Measurements from ENCODE around the gene IFNGR2.
"Not testable (repeated sequence)": the region's sequence is repeated elsewhere in the genome, so short reads cannot be mapped to it uniquely, and the experiment has no call there.

Gene IFNGR2

DNA sequence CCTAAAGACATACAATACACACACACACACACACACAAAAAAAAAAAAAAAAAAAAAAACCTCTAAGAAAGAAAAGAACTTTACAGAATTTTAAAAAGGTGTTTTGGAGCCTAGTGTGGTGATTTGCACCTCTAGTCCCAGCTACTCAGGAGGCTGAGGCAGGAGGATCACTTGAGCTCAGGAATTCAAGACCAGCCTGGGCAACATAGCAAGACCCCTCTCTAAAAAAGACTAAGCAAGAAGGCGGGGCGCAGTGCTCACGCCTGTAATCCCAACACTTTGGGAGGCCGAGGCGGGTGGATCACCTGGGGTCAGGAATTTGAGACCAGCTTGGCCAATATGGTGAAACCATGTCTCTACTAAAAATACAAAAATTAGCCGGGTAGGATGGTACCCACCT lies 43.4 kb downstream of the IFNGR2 start:
- H3K27me3 Mint-ChIP-seq, H3K4me3 Mint-ChIP-seq, H3K27ac Mint-ChIP-seq, H3K9me3 Mint-ChIP-seq: not testable (repeated sequence)
- peaks cover 41% of the 10 kb centered on the region for H3K36me3 Mint-ChIP-seq (ENCODE audit: low read depth)
- H3K4me1 Mint-ChIP-seq (ENCODE audit: low read depth): peaks cover 19% of the 10 kb centered on the region
- intact Hi-C loops (cut with micrococcal nuclease): loop anchor here (10.0 kb wide), 2 partner anchors 202 to 452 kb away; no protein-coding TSS in a partner anchor

DNA sequence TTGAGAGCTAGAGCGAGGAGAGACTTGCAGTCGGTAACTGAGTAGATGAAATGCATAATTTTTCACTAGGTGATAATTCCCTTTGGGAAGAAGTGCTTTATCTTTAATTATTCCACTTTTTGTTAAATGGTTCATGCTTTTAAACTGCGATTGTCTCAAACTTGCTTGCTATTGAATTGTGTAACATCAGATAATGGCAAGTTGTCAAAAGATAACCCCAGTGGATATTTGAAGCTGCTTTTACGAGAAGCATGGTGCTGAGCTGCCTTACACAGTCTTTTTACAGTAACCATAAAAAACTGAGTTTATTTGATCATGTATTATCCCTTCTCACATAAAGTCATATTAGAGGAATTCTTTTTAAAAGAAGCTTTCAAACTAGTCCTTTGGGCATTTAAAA lies 46.4 kb downstream of the IFNGR2 start:
- Mint-ChIP-seq H3K4me1 (ENCODE audit: low read depth) (peaks cover 5% of the 10 kb centered on the region), H3K36me3 (ENCODE audit: low read depth) (peaks cover 46% of the 10 kb centered on the region), H3K9me3 (no peaks in the 10 kb centered on the region), H3K27me3 (no peaks in the 10 kb centered on the region), H3K27ac (no peak overlapping the region), H3K4me3 (no peak overlapping the region)
- intact Hi-C loops (cut with micrococcal nuclease): loop anchor here (10.0 kb wide), 2 partner anchors 205 to 455 kb away; no protein-coding TSS in a partner anchor

DNA sequence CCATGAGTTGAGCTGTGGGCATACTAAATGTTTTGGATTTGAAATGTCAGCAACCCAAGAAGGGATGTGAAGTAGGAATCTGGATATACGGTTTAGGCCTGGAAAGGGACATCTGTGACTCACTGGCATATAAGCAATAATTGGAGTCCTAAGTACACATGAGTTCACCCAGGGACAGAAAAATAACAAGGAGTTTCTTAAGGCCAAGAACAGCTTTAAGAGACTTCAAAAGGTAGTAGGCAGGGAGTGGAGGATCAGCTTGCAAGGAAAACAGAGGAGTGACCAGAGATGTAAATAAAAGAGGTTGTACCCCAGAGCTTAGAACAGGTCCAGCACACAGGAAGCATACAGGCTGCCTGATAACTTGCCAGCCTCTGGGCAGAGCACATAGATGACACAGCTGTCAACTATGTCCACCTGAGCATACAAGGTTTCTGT lies 48.4 kb downstream of the IFNGR2 start:
- intact Hi-C loops (cut with micrococcal nuclease): no loop called here
- Mint-ChIP-seq H3K27ac (no peak overlapping the region), H3K36me3 (ENCODE audit: low read depth) (peaks cover 41% of the 10 kb centered on the region), H3K27me3 (no peaks in the 10 kb centered on the region), H3K4me3 (no peak overlapping the region), H3K4me1 (ENCODE audit: low read depth) (no peaks in the 10 kb centered on the region), H3K9me3 (no peaks in the 10 kb centered on the region)

GRCh38 chr21:33452362-33452761 lies 49.1 kb downstream of the IFNGR2 start:
- Mint-ChIP-seq H3K9me3 (no peaks in the 10 kb centered on the region), H3K4me3 (no peak overlapping the region), H3K4me1 (ENCODE audit: low read depth) (no peaks in the 10 kb centered on the region), H3K27me3 (no peaks in the 10 kb centered on the region), H3K36me3 (ENCODE audit: low read depth) (peaks cover 43% of the 10 kb centered on the region), H3K27ac (no peak overlapping the region)
- intact Hi-C loops (cut with micrococcal nuclease): no loop called here

DNA sequence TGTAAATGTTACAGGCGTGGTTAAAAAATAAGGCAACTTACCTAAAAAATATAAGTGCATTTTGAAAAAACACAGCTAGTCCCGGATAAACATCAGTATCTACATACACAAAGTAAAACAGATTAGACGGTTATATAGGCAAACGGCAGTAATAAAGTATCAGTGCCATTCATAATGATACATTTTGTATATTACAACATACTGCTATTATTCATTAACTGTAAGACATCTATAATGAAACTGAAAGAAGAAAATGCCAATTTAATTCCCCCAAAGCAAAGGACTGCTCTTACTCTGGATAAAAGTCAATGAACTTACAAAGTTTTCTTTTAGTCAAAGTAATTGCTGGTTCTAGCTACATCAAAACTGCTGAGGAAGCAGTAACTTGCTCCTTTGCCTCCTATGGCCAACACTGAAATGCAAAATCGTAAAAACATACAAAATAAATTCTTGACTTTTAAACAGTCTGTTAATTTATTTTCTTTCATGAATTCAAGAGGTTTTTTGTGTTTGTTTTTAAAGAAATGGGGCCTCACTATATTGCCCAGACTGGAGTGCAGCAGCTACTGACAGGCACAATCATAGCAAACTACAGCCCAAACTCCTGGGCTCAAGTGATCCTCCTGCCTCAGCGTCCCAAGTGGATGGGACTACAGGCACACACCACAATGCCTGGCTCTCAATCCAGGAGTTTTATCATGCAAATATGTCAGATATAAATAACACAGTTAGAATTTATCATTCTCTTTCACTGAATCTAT lies 52.7 kb downstream of the IFNGR2 start:
- no peaks in the 10 kb centered on the region for H3K9me3 Mint-ChIP-seq
- no peaks in the 10 kb centered on the region for H3K27me3 Mint-ChIP-seq
- no peak overlapping the region for H3K27ac Mint-ChIP-seq
- intact Hi-C loops (cut with micrococcal nuclease): no loop called here
- no peaks in the 10 kb centered on the region for H3K4me1 Mint-ChIP-seq (ENCODE audit: low read depth)
- no peak overlapping the region for H3K4me3 Mint-ChIP-seq
- H3K36me3 Mint-ChIP-seq (ENCODE audit: low read depth): peaks cover 54% of the 10 kb centered on the region

DNA sequence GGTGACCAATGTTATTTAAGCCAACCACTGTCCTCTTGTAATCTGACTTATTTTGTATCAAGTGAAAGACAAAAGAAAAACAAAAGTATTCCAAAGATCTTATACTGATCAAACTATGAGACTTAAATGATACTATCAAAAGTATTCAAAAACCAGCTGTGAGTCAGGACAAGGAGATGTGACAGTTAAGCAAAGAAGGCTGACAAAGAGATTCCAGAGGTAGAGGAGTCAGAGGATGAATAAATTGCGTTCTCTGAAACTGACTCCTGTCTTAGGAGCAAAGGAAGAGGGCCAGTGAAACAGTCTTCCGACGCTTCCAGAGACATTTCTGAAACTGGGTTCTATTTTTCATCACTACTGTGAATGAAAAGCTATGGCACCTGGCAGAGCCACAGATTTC lies 55.6 kb downstream of the IFNGR2 start:
- no peaks in the 10 kb centered on the region for H3K4me1 Mint-ChIP-seq (ENCODE audit: low read depth)
- H3K36me3 Mint-ChIP-seq (ENCODE audit: low read depth): peaks cover 45% of the 10 kb centered on the region
- H3K27me3 Mint-ChIP-seq: no peaks in the 10 kb centered on the region
- no peaks in the 10 kb centered on the region for H3K9me3 Mint-ChIP-seq
- no peak overlapping the region for H3K27ac Mint-ChIP-seq
- intact Hi-C loops (cut with micrococcal nuclease): no loop called here
- no peak overlapping the region for H3K4me3 Mint-ChIP-seq

DNA sequence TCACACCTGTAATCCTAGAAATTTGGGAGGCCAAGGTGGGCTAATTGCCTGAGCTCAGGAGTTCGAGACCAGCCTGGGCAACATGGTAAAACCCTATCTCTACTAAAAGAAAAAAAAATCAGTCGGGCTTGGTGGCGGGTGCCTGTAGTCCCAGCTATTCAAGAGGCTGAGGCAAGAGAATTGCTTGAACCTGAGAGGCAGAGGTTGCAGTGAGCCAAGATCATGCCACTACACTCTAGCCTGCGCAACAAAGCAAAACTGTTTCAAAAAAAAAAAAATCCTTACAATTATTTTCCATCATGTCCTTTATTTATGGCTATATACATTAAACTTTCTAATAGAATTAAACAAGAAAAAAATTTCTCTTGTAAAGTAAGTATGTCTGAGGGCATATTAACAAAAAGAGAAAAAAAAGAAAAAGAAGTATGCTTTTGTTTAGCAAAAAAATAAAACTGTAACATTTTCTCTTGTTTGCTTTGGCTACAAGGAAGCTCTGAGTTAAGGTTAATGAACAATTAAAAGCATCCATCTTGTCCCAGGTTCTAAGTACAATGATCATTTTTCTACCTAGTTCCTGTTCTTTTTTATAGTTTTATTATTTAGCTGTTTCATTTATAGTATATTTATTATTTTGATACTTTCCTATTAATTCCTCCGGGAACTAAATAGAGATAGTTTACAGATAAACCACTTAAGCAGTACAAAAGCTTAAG lies 58.5 kb downstream of the IFNGR2 start:
- peaks cover 49% of the 10 kb centered on the region for H3K36me3 Mint-ChIP-seq (ENCODE audit: low read depth)
- no peaks in the 10 kb centered on the region for H3K9me3 Mint-ChIP-seq
- intact Hi-C loops (cut with micrococcal nuclease): no loop called here
- H3K4me1 Mint-ChIP-seq (ENCODE audit: low read depth): no peaks in the 10 kb centered on the region
- no peaks in the 10 kb centered on the region for H3K27me3 Mint-ChIP-seq
- H3K4me3 Mint-ChIP-seq: no peak overlapping the region
- H3K27ac Mint-ChIP-seq: no peak overlapping the region

DNA sequence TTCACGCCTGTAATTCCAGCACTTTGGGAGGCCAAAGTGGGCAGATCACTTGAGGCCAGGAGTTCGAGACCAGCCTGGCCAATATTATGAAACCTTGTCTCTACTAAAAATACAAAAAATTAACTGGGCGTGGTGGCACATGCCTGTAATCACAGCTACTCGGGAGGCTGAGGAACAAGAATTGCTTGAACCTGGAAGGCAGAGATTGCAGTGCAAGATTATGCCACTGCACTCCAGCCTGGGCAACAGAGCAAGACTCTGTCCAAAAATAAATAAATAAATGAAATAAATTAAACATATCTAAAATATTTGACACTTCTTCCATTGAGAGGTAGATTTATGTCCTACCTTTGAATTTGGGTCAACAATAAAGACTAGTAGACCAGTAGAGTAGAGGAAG lies 66.0 kb downstream of the IFNGR2 start:
- H3K27ac Mint-ChIP-seq; H3K27me3 Mint-ChIP-seq; H3K36me3 Mint-ChIP-seq (ENCODE audit: low read depth); H3K4me1 Mint-ChIP-seq (ENCODE audit: low read depth); H3K9me3 Mint-ChIP-seq; H3K4me3 Mint-ChIP-seq; intact Hi-C loops (cut with micrococcal nuclease): not testable (repeated sequence)

DNA sequence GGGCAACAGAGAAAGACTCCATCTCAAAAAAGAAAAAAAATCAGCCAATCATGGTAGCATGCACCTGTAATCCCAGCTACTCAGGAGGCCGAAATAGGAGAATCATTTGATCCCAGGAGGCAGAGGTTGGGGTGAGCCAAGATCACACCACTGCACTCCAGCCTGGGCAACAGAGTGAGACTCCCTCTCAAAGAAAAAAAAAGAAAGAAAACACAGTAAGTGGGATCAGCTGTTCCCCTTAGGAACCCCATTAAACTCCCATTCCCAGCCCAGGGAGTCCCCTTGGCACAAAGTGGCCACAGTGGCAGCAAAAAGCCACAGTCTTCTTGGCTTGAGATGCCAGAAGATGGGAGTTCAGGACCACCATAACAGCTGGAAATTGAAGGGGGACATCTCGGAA lies 67.5 kb downstream of the IFNGR2 start:
- H3K9me3 Mint-ChIP-seq: no peaks in the 10 kb centered on the region
- no peaks in the 10 kb centered on the region for H3K27me3 Mint-ChIP-seq
- H3K27ac Mint-ChIP-seq: no peak overlapping the region
- intact Hi-C loops (cut with micrococcal nuclease): no loop called here
- H3K4me1 Mint-ChIP-seq (ENCODE audit: low read depth): no peaks in the 10 kb centered on the region
- H3K4me3 Mint-ChIP-seq: no peak overlapping the region
- peaks cover 9% of the 10 kb centered on the region for H3K36me3 Mint-ChIP-seq (ENCODE audit: low read depth)

DNA sequence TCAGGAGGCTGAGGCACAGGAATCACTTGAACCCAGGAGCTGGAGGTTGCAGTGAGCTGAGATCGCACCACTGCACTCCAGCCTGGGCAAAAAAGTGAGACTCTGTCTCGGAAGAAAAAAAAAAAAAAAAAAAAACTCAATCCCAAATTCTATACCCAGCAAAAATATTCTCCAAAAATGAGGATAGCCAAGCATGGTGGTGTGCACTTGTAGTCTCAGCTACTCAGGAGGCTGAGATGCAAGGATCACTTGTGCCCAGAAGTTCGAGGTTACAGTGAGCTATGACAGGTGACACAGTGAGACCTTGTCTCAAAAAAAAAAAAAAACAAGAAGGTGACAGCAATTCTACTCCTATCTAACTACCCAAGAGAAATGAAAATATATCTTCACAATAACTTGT lies 70.1 kb downstream of the IFNGR2 start:
- Mint-ChIP-seq H3K27me3 (no peaks in the 10 kb centered on the region), H3K9me3 (no peaks in the 10 kb centered on the region), H3K4me3 (no peak overlapping the region), H3K27ac (no peak overlapping the region), H3K36me3 (ENCODE audit: low read depth) (no peaks in the 10 kb centered on the region), H3K4me1 (ENCODE audit: low read depth) (peaks cover 4% of the 10 kb centered on the region)
- intact Hi-C loops (cut with micrococcal nuclease): no loop called here

DNA sequence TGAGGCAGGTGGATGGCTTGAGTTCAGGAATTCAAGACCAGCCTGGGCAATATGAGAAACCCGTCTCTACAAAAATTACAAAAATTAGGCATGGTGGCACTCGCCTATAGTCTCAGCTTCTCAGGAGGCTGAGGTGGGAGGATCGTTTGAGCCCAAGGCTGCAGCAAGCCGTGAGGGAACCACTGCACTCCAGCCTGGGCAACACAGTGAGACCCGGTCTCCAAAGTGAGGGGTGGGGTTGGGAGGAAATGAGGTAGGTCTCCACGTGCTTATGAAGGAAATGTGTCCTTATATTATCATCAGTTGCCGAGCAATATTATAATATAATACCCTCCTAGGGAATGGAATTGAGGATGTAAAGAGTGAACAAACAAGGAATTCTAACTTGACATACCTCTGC lies 73.9 kb downstream of the IFNGR2 start:
- peaks cover 24% of the 10 kb centered on the region for H3K4me1 Mint-ChIP-seq (ENCODE audit: low read depth)
- H3K36me3 Mint-ChIP-seq (ENCODE audit: low read depth): peaks cover 16% of the 10 kb centered on the region
- no peaks in the 10 kb centered on the region for H3K27me3 Mint-ChIP-seq
- intact Hi-C loops (cut with micrococcal nuclease): no loop called here
- H3K9me3 Mint-ChIP-seq: no peaks in the 10 kb centered on the region
- no peak overlapping the region for H3K4me3 Mint-ChIP-seq
- no peak overlapping the region for H3K27ac Mint-ChIP-seq

GRCh38 chr21:33478182-33478581 lies 75.0 kb downstream of the IFNGR2 start:
- no peaks in the 10 kb centered on the region for H3K27me3 Mint-ChIP-seq

GRCh38 chr21:33478935-33479678 lies 75.9 kb downstream of the IFNGR2 start:
- Mint-ChIP-seq H3K9me3 (no peaks in the 10 kb centered on the region), H3K27me3 (no peaks in the 10 kb centered on the region), H3K4me1 (ENCODE audit: low read depth) (peaks cover 24% of the 10 kb centered on the region), H3K36me3 (ENCODE audit: low read depth) (peaks cover 16% of the 10 kb centered on the region), H3K4me3 (peak overlapping the region; percentile 86), H3K27ac (peak overlapping the region; percentile 98)
- intact Hi-C loops (cut with micrococcal nuclease): no loop called here

More at GRCh38 chr21:33478182-33478581, 75.0 kb downstream of the IFNGR2 start:
- H3K27ac Mint-ChIP-seq: peak overlapping the region; percentile 98
- peaks cover 24% of the 10 kb centered on the region for H3K4me1 Mint-ChIP-seq (ENCODE audit: low read depth)
- H3K4me3 Mint-ChIP-seq: peak overlapping the region; percentile 86
- intact Hi-C loops (cut with micrococcal nuclease): no loop called here
- H3K36me3 Mint-ChIP-seq (ENCODE audit: low read depth): peaks cover 16% of the 10 kb centered on the region
- H3K9me3 Mint-ChIP-seq: no peaks in the 10 kb centered on the region

All from dendritic cell treated with granulocyte-macrophage colony-stimulating factor and Interleukin-4, amounts not matched to agents 40 ng/mL and 50 ng/mL, for 4 days (primary cell).